ENCODE results near the gene ITGA3.
"Not testable (repeated sequence)": the region's sequence is repeated elsewhere in the genome, so short reads cannot be mapped to it uniquely, and the experiment has no call there.

ITGA3 gene

GRCh38 chr17:50034498-50035364, 21.2 kb upstream of the ITGA3 start:
- TF ChIP-seq CTCF (IDR thresholded peaks at IDR 0.05; ENCODE audit: extremely low read depth, insufficient read depth, missing control alignments) = no peak
- DNase-seq (ENCODE audit: low spot score) = no peak
- in situ Hi-C loops (cut with MboI; ENCODE audit: low pct_unique_long_range_greater_than_20kb, low sequenced_read_pairs, unreplicated experiment) = no loop called here

- peak; percentile 7 for DNase-seq (ENCODE audit: low spot score)
- in situ Hi-C loops (cut with MboI; ENCODE audit: low pct_unique_long_range_greater_than_20kb, low sequenced_read_pairs, unreplicated experiment) = no loop called here
- TF ChIP-seq CTCF (IDR thresholded peaks at IDR 0.05; ENCODE audit: extremely low read depth, insufficient read depth, missing control alignments) = no peak
Observed at GRCh38 chr17:50035421-50035879, 20.5 kb upstream of the ITGA3 start.

GRCh38 chr17:50035945-50036344, 20.0 kb upstream of the ITGA3 start:
- TF ChIP-seq CTCF (IDR thresholded peaks at IDR 0.05; ENCODE audit: extremely low read depth, insufficient read depth, missing control alignments) = no peak
- peak; percentile 5 for DNase-seq (ENCODE audit: low spot score)
- in situ Hi-C loops (cut with MboI; ENCODE audit: low pct_unique_long_range_greater_than_20kb, low sequenced_read_pairs, unreplicated experiment) = no loop called here

- in situ Hi-C loops (cut with MboI; ENCODE audit: low pct_unique_long_range_greater_than_20kb, low sequenced_read_pairs, unreplicated experiment) = no loop called here
- peak; percentile 5 for DNase-seq (ENCODE audit: low spot score)
- no peak for TF ChIP-seq CTCF (IDR thresholded peaks at IDR 0.05; ENCODE audit: extremely low read depth, insufficient read depth, missing control alignments)
Observed at GRCh38 chr17:50036455-50037261, 19.3 kb upstream of the ITGA3 start.

GRCh38 chr17:50037321-50038107, 18.4 kb upstream of the ITGA3 start:
- no peak for DNase-seq (ENCODE audit: low spot score)
- in situ Hi-C loops (cut with MboI; ENCODE audit: low pct_unique_long_range_greater_than_20kb, low sequenced_read_pairs, unreplicated experiment) = no loop called here
- no peak for TF ChIP-seq CTCF (IDR thresholded peaks at IDR 0.05; ENCODE audit: extremely low read depth, insufficient read depth, missing control alignments)

GRCh38 chr17:50039058-50039457, 16.9 kb upstream of the ITGA3 start:
- in situ Hi-C loops (cut with MboI; ENCODE audit: low pct_unique_long_range_greater_than_20kb, low sequenced_read_pairs, unreplicated experiment) = no loop called here
- DNase-seq (ENCODE audit: low spot score) = no peak
- TF ChIP-seq CTCF (IDR thresholded peaks at IDR 0.05; ENCODE audit: extremely low read depth, insufficient read depth, missing control alignments) = no peak

- DNase-seq (ENCODE audit: low spot score); in situ Hi-C loops (cut with MboI; ENCODE audit: low pct_unique_long_range_greater_than_20kb, low sequenced_read_pairs, unreplicated experiment): not testable (repeated sequence)
Observed at GRCh38 chr17:50040496-50040895, 15.4 kb upstream of the ITGA3 start.
